ENCODE data around the gene CHMP4B.

The CHMP4B gene, protein sequence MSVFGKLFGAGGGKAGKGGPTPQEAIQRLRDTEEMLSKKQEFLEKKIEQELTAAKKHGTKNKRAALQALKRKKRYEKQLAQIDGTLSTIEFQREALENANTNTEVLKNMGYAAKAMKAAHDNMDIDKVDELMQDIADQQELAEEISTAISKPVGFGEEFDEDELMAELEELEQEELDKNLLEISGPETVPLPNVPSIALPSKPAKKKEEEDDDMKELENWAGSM

GRCh38 chr20:33810885-33811775 is at the start of gene CHMP4B:
Gene CHMP4B, plus strand, starts transcription at chr20:33811348. Its CDS starts 121 bp downstream, at chr20:33811469.
- in situ Hi-C loops (cut with HindIII; ENCODE audit: low sequenced_read_pairs), result no loop called here

DNA sequence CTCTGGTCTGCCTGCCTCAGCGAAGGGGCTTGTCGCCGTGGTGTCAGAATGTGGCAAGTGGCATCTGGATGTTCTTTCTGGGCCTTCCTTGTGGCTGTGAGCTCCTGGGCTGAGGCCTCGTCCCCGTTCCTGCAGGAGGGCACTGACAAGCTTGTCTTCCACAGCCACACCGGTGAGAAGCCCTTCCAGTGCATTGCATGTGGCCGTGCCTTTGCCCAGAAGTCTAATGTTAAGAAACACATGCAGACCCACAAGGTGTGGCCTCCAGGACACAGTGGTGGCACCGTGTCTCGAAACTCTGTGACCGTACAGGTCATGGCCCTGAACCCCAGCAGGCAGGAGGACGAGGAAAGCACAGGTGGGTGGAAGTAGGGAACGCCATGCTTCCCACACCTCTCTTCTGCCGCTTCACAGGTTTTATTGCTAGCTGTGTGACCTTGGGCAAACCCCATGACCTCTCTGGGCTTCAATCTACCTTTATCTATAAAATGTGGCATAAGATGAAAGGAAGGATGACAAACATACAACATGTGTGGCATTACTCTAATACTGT is 49.4 kb upstream of the CHMP4B start:
- in situ Hi-C loops (cut with HindIII; ENCODE audit: low sequenced_read_pairs), result no loop called here

- in situ Hi-C loops (cut with HindIII; ENCODE audit: low sequenced_read_pairs), result no loop called here
Observed at GRCh38 chr20:33765099-33765498, 46.0 kb upstream of the CHMP4B start.

DNA sequence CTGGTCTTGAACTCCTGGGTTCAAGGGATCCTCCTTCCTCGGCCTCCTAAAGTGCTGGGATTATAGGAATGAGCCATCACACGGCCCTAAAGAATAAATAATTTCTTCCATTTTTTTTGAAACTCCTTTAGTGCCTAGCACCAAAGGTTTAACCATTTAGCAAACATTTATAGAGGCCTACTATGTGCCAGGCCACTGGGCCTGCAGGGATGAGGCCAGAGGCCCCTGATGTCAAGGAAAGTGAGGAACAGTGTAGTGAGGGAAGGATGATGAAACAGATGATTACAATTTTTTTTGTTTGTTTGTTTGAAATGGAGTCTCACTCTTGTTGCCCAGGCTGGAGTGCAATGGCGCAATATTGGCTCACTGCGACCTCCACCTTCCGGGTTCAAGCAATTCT is 45.6 kb upstream of the CHMP4B start:
- in situ Hi-C loops (cut with HindIII; ENCODE audit: low sequenced_read_pairs), result no loop called here

GRCh38 chr20:33766686-33767085 is 44.5 kb upstream of the CHMP4B start:
- in situ Hi-C loops (cut with HindIII; ENCODE audit: low sequenced_read_pairs), result no loop called here

GRCh38 chr20:33767777-33768138 is 43.4 kb upstream of the CHMP4B start:
- in situ Hi-C loops (cut with HindIII; ENCODE audit: low sequenced_read_pairs), result no loop called here

GRCh38 chr20:33769043-33769442 is 42.1 kb upstream of the CHMP4B start:
- in situ Hi-C loops (cut with HindIII; ENCODE audit: low sequenced_read_pairs), result no loop called here

DNA sequence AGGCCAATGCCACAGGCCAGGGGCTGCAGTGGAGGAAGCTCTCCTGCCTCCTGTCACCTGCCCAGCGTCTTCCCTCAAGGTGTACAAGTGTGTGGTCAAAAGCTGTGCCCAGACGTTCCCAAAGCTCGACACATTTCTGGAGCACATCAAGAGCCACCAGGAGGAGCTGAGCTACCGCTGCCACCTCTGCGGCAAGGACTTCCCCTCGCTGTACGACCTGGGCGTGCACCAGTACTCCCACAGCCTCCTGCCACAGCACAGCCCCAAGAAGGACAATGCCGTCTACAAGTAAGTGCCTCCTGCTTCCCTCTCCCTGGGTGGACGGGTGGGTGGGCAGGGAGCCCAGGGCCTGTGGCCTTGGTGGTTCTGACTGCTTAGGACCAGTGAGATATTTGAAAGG is 41.1 kb upstream of the CHMP4B start:
- in situ Hi-C loops (cut with HindIII; ENCODE audit: low sequenced_read_pairs), result no loop called here

GRCh38 chr20:33771938-33772337 is 39.2 kb upstream of the CHMP4B start:
- in situ Hi-C loops (cut with HindIII; ENCODE audit: low sequenced_read_pairs), result no loop called here

- in situ Hi-C loops (cut with HindIII; ENCODE audit: low sequenced_read_pairs), result no loop called here
Observed at GRCh38 chr20:33772439-33772838, 38.7 kb upstream of the CHMP4B start.

DNA sequence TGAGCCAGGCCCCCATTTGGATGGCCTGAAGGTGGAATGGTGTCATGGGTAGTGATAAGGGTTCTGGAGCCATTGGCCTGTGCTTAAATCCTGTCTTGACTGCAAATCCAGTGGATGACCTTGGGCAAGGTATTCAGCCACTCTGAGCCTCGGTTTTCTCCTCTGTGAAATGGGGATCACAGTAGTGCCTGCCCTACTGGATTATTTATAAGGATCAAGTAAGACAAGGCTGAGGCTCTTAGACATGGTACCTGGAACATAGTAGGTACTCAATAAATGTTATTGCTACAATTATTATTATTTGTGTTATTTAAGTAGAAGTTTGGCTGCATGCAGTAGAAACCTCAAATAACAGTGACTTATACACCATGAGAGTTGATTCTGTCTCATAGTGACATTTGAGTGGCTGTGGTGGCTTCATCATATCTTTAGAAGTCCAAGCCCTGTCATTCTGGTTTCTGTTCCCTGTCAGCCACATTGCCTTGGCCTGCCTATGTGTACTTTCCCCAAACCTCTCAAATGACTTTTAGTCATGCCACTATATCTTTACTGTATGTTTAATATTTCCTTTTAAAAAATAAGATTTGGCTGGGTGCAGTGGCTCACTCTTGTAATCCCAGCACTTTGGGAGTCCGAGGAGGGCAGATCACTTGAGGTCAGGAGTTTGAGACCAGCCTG is 37.6 kb upstream of the CHMP4B start:
- in situ Hi-C loops (cut with HindIII; ENCODE audit: low sequenced_read_pairs), result no loop called here

- in situ Hi-C loops (cut with HindIII; ENCODE audit: low sequenced_read_pairs), result no loop called here
Observed at GRCh38 chr20:33777816-33778215, 33.3 kb upstream of the CHMP4B start.

DNA sequence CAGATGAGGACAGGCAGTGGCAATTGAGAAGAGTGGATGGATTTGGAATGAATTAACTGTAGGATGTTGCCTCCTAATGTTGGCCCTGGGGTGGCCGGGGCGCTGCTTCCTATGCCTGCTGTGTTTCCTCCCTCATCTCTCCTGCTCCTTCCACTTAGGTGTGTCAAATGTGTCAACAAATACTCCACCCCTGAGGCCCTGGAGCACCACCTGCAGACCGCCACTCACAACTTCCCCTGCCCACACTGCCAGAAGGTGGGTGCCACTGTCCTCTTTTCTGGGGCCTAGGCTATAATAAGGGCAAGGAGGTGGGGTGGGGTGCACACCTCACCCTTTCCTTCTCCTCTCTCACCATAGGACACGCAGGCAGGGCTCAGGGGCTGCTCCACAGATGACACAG is 30.0 kb upstream of the CHMP4B start:
- in situ Hi-C loops (cut with HindIII; ENCODE audit: low sequenced_read_pairs), result no loop called here

DNA sequence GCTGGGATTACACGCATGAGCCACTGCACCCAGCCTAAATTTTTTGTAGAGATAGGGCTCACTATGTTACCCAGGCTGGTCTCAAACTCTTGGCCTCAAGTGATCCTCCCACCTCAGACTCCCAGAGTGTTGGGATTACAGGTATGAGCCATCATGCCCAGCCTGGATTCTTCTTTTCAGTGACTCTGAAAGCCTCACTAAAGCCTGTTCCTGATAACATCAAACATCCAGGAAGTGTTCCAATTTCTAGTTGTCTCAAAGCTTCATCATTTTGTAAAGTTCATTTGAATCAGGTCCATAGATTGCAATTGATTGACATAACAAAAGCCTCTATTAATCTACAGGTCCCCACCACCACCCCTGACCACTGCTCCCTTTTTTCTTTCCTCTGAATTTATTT is 29.2 kb upstream of the CHMP4B start:
- in situ Hi-C loops (cut with HindIII; ENCODE audit: low sequenced_read_pairs), result no loop called here

GRCh38 chr20:33783256-33783655 is 27.9 kb upstream of the CHMP4B start:
- in situ Hi-C loops (cut with HindIII; ENCODE audit: low sequenced_read_pairs), result no loop called here

GRCh38 chr20:33783818-33784217 is 27.3 kb upstream of the CHMP4B start:
- in situ Hi-C loops (cut with HindIII; ENCODE audit: low sequenced_read_pairs), result no loop called here

DNA sequence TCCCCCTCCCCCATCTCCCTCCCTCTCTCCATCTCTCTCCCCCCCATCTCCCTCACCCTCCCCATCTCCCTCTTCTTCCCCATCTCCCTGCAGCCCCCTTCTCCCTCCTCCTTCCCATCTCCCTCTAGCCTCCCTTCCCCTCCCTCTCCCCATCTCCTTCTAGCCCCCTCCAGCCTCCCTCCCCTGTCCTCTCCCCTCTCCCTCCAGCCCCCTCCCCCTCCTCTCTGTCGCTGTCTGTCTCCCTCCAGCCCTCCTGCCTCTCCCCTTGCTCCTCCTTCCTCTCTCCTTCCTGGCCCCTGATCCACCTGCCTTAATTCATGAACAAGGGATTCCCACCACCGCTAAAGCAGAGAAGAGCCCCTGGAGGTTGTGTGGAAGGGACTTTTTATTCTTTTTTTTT is 26.9 kb upstream of the CHMP4B start:
- in situ Hi-C loops (cut with HindIII; ENCODE audit: low sequenced_read_pairs), result no loop called here

GRCh38 chr20:33785503-33785902 is 25.6 kb upstream of the CHMP4B start:
- in situ Hi-C loops (cut with HindIII; ENCODE audit: low sequenced_read_pairs), result loop anchor here (5.0 kb wide), 1 partner anchor 48 kb away; no protein-coding TSS in a partner anchor

GRCh38 chr20:33787253-33787891 is 23.8 kb upstream of the CHMP4B start:
- in situ Hi-C loops (cut with HindIII; ENCODE audit: low sequenced_read_pairs), result loop anchor here (5.0 kb wide), 1 partner anchor 50 kb away; no protein-coding TSS in a partner anchor

DNA sequence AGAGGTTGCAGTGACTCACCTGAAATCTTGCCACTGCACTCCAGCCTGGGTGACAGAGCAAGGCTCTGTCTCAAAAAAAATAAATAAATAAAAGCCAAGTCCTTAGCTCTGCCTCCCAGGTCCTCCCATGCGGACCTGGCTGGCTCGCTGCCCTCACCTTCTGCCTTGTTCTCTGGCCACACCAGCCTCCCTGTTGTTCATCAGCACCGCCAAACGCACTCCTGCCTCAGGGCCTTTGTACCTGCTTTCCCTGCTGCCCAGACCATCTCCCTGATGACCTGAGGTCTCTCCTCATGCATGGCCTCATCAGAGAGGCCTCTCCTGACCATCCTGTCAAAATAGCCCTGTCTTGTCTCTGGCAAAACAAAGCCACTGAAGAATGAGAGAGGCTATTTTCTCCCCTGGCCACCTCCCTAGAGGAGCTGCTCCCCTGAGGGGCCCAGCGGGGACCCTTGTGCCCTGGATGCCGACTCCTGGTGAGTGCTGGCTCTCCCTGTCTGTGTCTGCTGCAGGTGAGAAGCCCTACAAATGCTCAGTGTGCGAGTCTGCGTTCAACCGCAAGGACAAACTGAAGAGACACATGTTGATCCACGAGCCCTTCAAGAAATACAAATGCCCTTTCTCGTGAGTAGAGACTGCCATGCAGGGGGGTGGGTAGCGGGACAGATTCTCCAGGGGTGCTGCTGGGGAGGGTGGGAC is 22.6 kb upstream of the CHMP4B start:
- in situ Hi-C loops (cut with HindIII; ENCODE audit: low sequenced_read_pairs), result loop anchor here (5.0 kb wide), 1 partner anchor 51 kb away; no protein-coding TSS in a partner anchor
